HG02973 (cell line): ENCODE data around the gene LRRC32.

Experiments used
- ATAC-seq: cut with Tn5 transposase; IDR thresholded peaks from one replicate; pipeline ENCODE4 v1.9.1; 2021; ENCODE audit warnings: moderate library complexity; ENCODE audit not compliant: unreplicated experiment

Gene LRRC32

GRCh38 chr11:76680518-76681425, 10.2 kb upstream of the LRRC32 start:
- ATAC-seq = no peak

DNA sequence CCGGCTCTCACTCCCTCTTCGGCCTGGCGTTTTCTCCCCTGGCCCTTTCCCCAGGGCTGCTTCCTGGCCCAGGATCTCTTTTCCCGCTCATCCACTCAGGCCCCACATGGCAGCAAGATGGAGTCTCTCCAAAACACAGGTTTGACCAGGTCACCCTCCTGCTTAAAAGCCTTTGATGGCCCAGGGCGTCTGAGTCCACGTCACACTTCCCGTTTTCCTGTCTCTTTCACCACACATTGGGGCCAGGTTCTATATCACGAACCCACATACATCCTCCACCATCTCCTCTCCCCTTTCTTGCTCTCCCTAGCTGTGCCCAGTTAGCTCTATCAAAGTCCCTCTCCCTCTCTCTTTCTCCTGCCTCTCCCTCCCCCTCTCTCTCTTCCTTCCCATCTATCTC, 7.8 kb upstream of the LRRC32 start:
- ATAC-seq = no peak

GRCh38 chr11:76677458-76677765, 6.9 kb upstream of the LRRC32 start:
- no peak for ATAC-seq

GRCh38 chr11:76676636-76677457, 6.3 kb upstream of the LRRC32 start:
- no peak for ATAC-seq

DNA sequence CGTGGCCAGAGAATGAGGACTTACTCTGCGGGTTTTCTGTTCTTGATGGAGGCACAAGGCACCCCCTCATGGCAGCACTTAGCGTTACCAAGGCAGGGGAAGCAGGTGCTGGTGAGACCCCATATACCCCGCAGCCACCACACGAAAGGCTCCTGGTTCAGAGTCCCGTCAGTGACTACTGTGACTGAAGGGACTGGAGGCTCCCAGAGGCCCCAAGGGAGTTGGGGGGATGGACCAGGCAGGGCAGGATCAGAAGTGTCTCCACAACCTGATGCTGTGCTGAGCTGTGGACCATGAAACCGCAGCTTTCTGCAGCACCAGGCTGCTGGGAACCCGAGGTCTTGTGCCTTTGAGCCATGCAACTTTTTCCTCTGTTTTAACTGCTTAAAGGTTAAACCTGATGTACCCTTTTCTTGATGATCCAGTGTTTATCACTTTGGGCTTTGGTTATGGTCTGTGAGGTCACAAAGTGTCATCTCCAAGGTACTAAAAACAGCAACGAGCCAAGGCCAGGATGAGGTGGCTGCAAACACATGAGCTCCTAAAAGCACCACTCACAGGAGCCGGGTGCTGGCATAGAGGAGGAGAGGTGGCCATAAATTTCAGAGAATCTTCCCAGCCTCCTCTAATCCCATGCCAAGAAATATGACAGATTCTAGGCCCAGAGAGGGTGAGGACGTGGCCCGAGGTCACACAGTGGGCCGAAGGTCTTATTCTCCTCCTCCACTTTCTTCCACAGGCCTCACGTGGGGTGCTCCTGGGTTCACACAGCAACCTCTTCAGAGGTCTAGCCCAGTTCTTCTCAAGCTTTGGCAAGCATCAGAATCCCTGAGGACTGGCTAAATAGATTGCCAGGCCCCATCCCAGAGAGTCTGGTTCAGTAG, 4.2 kb upstream of the LRRC32 start:
- no peak for ATAC-seq

- no peak for ATAC-seq
These were observed 2.9 kb upstream of the LRRC32 start for GRCh38 chr11:76673176-76674142.

GRCh38 chr11:76672431-76673175, 2.1 kb upstream of the LRRC32 start:
- peak; percentile 42 for ATAC-seq

DNA sequence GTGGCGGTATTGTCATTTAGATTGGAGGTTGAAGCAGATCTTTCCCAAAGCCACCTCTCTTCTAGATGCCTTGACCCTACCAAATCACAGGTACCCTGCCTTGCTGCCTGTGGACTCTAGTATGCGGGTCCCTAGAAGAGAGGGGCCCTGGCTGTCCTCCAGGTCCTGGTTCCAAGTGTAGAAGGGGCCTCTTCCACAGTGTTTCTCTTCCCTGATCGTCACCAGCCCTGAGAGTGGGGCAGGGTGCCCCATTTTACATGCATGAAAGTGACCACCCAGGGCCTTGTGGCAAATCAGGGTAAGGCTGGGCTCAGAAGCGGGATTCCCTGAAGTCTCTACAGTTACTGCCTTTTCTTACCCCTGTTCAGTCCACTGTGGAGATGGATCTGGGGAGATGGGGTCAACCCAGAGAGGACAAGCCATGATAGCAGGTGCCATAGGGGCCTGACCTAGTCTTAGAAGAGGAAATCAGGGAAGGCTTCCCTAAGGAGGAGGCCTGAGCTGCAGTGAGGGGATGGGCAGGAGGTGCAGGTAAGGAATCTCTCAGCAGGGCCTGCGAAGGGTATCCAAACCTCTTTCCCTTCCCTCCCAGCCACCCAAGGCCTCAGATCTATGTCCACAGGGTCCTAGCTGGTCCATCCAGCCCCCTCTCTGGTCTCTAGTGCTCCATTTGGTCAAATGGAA, 1.2 kb upstream of the LRRC32 start:
- no peak for ATAC-seq

DNA sequence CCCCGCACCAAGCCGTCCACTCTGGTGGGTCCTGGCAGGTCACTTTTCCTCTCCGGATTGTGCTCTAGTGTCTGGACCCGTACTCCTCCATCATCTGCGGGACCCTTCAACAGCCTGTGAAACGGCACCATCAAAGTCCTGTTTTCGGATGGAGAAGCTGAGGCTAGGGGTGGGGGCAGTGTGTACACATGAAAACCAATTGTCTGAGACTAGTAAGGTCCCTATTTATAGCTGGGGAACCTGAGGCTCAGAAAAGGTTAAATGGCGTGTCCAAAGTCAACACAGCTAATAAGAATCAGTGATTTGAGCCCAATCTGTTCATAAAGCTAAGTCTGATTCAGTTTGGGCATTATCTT, 668 bp upstream of the LRRC32 start:
- no peak for ATAC-seq

GRCh38 chr11:76669901-76670484, 554 bp downstream of the LRRC32 start:
- ATAC-seq = no peak

- no peak for ATAC-seq
These were observed 2.0 kb downstream of the LRRC32 start for GRCh38 chr11:76668362-76669155.

- ATAC-seq = no peak
These were observed 2.7 kb downstream of the LRRC32 start for GRCh38 chr11:76667856-76668255.

DNA sequence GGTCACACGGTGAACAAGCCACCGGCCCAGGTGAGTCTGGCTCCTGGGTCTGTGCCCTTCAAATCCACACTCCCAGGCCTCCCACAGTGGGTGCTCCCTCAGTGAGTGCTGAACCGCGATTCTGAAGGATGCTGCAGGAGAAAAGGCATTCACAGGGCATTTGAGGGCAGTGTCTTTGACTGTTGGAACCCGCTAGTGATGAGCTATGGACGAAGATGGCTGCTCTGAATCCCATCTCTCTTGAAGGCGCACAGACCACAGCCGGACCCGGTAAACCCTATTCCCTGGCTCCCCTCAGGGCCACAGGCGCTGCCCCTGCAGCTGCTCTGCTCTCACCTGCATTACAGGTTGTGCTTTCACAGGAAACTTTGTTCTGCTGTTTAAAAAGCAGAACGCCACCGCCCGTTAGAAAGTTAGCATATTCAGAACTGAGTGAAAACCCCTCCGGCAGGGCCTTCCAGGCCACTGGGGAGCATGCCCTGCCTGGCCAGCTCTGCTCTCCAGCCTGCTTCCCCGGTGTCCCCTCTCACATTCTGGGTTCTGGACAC, 3.2 kb downstream of the LRRC32 start:
- no peak for ATAC-seq

GRCh38 chr11:76666830-76667229, 3.7 kb downstream of the LRRC32 start:
- ATAC-seq = no peak

DNA sequence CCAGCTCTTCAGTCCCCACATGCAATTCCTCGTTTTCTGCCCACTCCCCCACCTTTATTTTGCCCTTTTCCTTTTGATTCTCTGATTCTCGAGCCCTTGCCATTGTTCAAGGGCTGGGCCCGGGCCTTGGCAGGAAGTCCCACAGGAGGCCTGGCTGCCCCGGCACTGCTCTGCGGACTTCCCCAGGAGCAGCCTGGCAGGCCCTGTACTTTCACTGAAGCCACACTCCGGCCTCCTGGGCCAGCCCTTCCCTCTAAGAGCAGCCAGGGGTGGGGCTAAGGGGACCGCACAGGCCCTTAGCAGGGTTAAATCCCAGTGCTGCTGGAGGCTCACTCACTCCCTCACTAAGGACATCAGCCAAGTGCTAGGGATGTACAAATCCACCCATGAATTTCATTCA, 4.1 kb downstream of the LRRC32 start:
- ATAC-seq = no peak

- no peak for ATAC-seq
These were observed 4.6 kb downstream of the LRRC32 start for GRCh38 chr11:76665921-76666351.

- no peak for ATAC-seq
These were observed 5.4 kb downstream of the LRRC32 start for GRCh38 chr11:76665172-76665571.
